GM23338 (cell line): ENCODE measurements around the gene ARHGAP12. TPM values are rescaled to one million over a fixed set of nuclear protein-coding genes. Genes with fewer than 3 reads are reported as not detected.

Experiments
- ATAC-seq: fragments of 200-7000 bp; cut with Tn5 transposase; 3 replicates; pipeline ENCODE4 v1.9.1; 2020
- DNase-seq: peaks from one replicate; pipeline ENCODE4 v3.0.0-alpha.2; 2015; ENCODE audit warnings: low spot score
- H2AFZ ChIP-seq: fragments of 200-600 bp; sonication (generic); 2 replicates; pipeline ENCODE4 v1.8.0; 2016; ENCODE audit warnings: antibody characterized with exemption, mild to moderate bottlenecking, moderate library complexity
- H3F3A ChIP-seq: fragments of 200-600 bp; sonication (generic); replicated peaks from 2 replicates; pipeline ENCODE4 v1.8.0; 2017; ENCODE audit warnings: antibody characterized with exemption, mixed run types, low read depth
- H3K27ac ChIP-seq: fragments of 200-600 bp; sonication (generic); 2 replicates; pipeline ENCODE4 v1.6.1; 2016; ENCODE audit warnings: low read depth
- H3K27me3 ChIP-seq: fragments of 200-600 bp; sonication (generic); 2 replicates; pipeline ENCODE4 v1.8.0; 2016; ENCODE audit warnings: mild to moderate bottlenecking, mixed run types, moderate library complexity; ENCODE audit not compliant: insufficient read depth
- H3K36me3 ChIP-seq: fragments of 200-600 bp; sonication (generic); 2 replicates; pipeline ENCODE4 v1.8.0; 2016; ENCODE audit warnings: mild to moderate bottlenecking; ENCODE audit not compliant: insufficient read depth
- H3K4me1 ChIP-seq: fragments of 200-600 bp; sonication (generic); 2 replicates; pipeline ENCODE4 v1.8.0; 2016; ENCODE audit warnings: mild to moderate bottlenecking, moderate library complexity; ENCODE audit not compliant: insufficient read depth
- H3K4me2 ChIP-seq: fragments of 200-600 bp; sonication (generic); 2 replicates; pipeline ENCODE4 v1.7.1; 2017; ENCODE audit warnings: mixed run types
- H3K4me3 ChIP-seq: fragments of 200-600 bp; sonication (generic); 2 replicates; pipeline ENCODE4 v1.6.1; 2016; ENCODE audit warnings: mixed run types
- H3K79me2 ChIP-seq: fragments of 200-600 bp; sonication (generic); replicated peaks from 2 replicates; pipeline ENCODE4 v1.8.0; 2017; ENCODE audit warnings: mild to moderate bottlenecking; ENCODE audit not compliant: insufficient read depth
- H3K9me2 ChIP-seq: fragments of 200-600 bp; sonication (generic); 2 replicates; pipeline ENCODE4 v1.8.0; 2017; ENCODE audit not compliant: insufficient read depth
- H4K20me1 ChIP-seq: fragments of 200-600 bp; sonication (generic); replicated peaks from 2 replicates; pipeline ENCODE4 v1.8.0; 2017; ENCODE audit warnings: mild to moderate bottlenecking; ENCODE audit not compliant: insufficient read depth
- H3K27ac Mint-ChIP-seq: 2 replicates; pipeline ENCODE4 v1.8.0; 2020; ENCODE audit warnings: inconsistent platforms, mild to moderate bottlenecking, moderate library complexity, mixed read lengths
- H3K27me3 Mint-ChIP-seq: 3 replicates; pipeline ENCODE4 v1.8.0; 2022; ENCODE audit warnings: low read depth, mild to moderate bottlenecking, moderate library complexity, mixed read lengths, inconsistent platforms; ENCODE audit not compliant: insufficient read depth, poor library complexity
- H3K36me3 Mint-ChIP-seq: 3 replicates; pipeline ENCODE4 v1.8.0; 2021; ENCODE audit warnings: low read depth, mild to moderate bottlenecking, inconsistent platforms, moderate library complexity, mixed read lengths
- H3K4me1 Mint-ChIP-seq: 3 replicates; pipeline ENCODE4 v1.8.0; 2020; ENCODE audit warnings: mild to moderate bottlenecking, inconsistent platforms, mixed read lengths
- H3K4me3 Mint-ChIP-seq: 3 replicates; pipeline ENCODE4 v1.8.0; 2021; ENCODE audit warnings: moderate library complexity, mild to moderate bottlenecking, inconsistent platforms, mixed read lengths
- H3K9me3 Mint-ChIP-seq: 3 replicates; pipeline ENCODE4 v1.8.0; 2020; ENCODE audit warnings: moderate library complexity, mild to moderate bottlenecking, inconsistent platforms, mixed read lengths
- CREB1 ChIP-seq: fragments of 250-450 bp; sonication (Bioruptor Pico); IDR thresholded peaks from 2 replicates; pipeline ENCODE4 v1.5.0; 2020; ENCODE audit warnings: low read depth, mild to moderate bottlenecking, moderate library complexity
- CTCF ChIP-seq, 2 experiments: fragments of 200-600 bp in 1 of 2; sonication (generic) in 1 of 2; conservative IDR thresholded peaks; 2 replicates each; pipeline versions ENCODE4 v1.5.1 to v1.6.1; 2016 to 2017; ENCODE audit warnings: antibody characterized with exemption in 2 of 2, low read depth in 2 of 2, mild to moderate bottlenecking in 2 of 2, moderate library complexity in 1 of 2
- ETS1 ChIP-seq: IDR thresholded peaks from 2 replicates; pipeline ENCODE4 v1.6.1; 2016; ENCODE audit warnings: antibody characterized with exemption
- EZH2 ChIP-seq: fragments of 200-600 bp; sonication (generic); IDR thresholded peaks from one replicate; pipeline ENCODE4 v1.8.0; 2017; ENCODE audit warnings: antibody characterized with exemption, mild to moderate bottlenecking, low read depth; ENCODE audit not compliant: unreplicated experiment
- EZH2phosphoT487 ChIP-seq: fragments of 200-600 bp; sonication (generic); IDR thresholded peaks from one replicate; pipeline ENCODE4 v1.8.1; 2018; ENCODE audit warnings: antibody characterized with exemption; ENCODE audit not compliant: unreplicated experiment
- JUNB ChIP-seq: IDR thresholded peaks from one replicate; pipeline ENCODE4 v1.6.1; 2016; ENCODE audit warnings: antibody characterized with exemption; ENCODE audit not compliant: unreplicated experiment
- NANOG ChIP-seq: IDR thresholded peaks from 2 replicates; pipeline ENCODE4 v1.6.1; 2016; ENCODE audit warnings: antibody characterized with exemption, borderline replicate concordance
- POLR2AphosphoS5 ChIP-seq: IDR thresholded peaks from 2 replicates; pipeline ENCODE4 v1.6.1; 2016; ENCODE audit warnings: antibody characterized with exemption, low read depth
- REST ChIP-seq: IDR thresholded peaks from one replicate; pipeline ENCODE4 v1.6.1; 2018; ENCODE audit warnings: antibody characterized with exemption; ENCODE audit not compliant: unreplicated experiment
- STAT1 ChIP-seq: IDR thresholded peaks from one replicate; pipeline ENCODE4 v1.6.1; 2016; ENCODE audit warnings: antibody characterized with exemption; ENCODE audit not compliant: unreplicated experiment
- ZNF114 ChIP-seq: fragments of 250-450 bp; sonication (Bioruptor Pico); IDR thresholded peaks from 2 replicates; pipeline ENCODE4 v1.5.0; 2020; ENCODE audit warnings: mild to moderate bottlenecking, moderate library complexity
- ZNF331 ChIP-seq: fragments of 250-450 bp; sonication (Bioruptor Pico); IDR thresholded peaks from 2 replicates; pipeline ENCODE4 v1.5.0; 2020; ENCODE audit warnings: low read depth, mild to moderate bottlenecking, moderate library complexity
- ZNF462 ChIP-seq: fragments of 250-450 bp; sonication (Bioruptor Pico); IDR thresholded peaks from 2 replicates; pipeline ENCODE4 v1.5.0; 2020; ENCODE audit warnings: mild to moderate bottlenecking, moderate library complexity
- polyA plus RNA-seq: library from polyadenylated mRNA; unstranded; fragments of >200 nt; fragmentation: Nextera tagmentation; extraction: Ambion mirVana; gene quantifications from 2 replicates; pipeline ENCODE4 v1.2.1, GENCODE V29; 2016
- total RNA-seq: library from RNA; depleted of rRNA; stranded (reverse); fragments of >200 nt; shearing (Covaris generic); gene quantifications from 2 replicates; pipeline ENCODE4 v1.2.3, GENCODE V29; 2014

The ARHGAP12 gene
- total and polyA plus RNA-seq, 2 experiments from 2014 or later = 27.5 to 50.7 TPM

GRCh38 chr10:31936086-31936485, 7.5 kb upstream of the ARHGAP12 start:
- H3K27ac Mint-ChIP-seq = no peak overlapping the region
- Histone ChIP-seq H3K27ac (no peak overlapping the region), H3K79me2 (peaks cover 5% of the 10 kb centered on the region), H3F3A (no peaks in the 10 kb centered on the region), H3K4me2 (no peak overlapping the region), H3K4me3 (no peak overlapping the region), H4K20me1 (no peaks in the 10 kb centered on the region), H3K36me3 (no peaks in the 10 kb centered on the region), H3K4me1 (0 out of 2 replicates have a peak, but pooled peaks cover 7% of the 10 kb centered on the region), H2AFZ (no peak overlapping the region), H3K9me2 (no peaks in the 10 kb centered on the region), H3K27me3 (no peaks in the 10 kb centered on the region)
- DNase-seq (no peak), ATAC-seq (no peak)
- peaks cover 7% of the 10 kb centered on the region for H3K4me1 Mint-ChIP-seq
- TF ChIP-seq CREB1 (CRISPR knock-in tag) (no peak), ZNF331 (CRISPR knock-in tag) (no peak), CTCF (conservative IDR thresholded peaks at IDR 0.05; ENCODE audit: low read depth in 2 of 2) (no peak), STAT1 (no peak), JUNB (no peak), ETS1 (no peak), POLR2AphosphoS5 (no peak), EZH2phosphoT487 (no peak), ZNF462 (CRISPR knock-in tag) (no peak), REST (no peak), EZH2 (no peak), ZNF114 (no peak), NANOG (no peak)
- H3K27me3 Mint-ChIP-seq = peaks cover 2% of the 10 kb centered on the region
- H3K4me3 Mint-ChIP-seq = no peak overlapping the region
- no peaks in the 10 kb centered on the region for H3K36me3 Mint-ChIP-seq
- no peaks in the 10 kb centered on the region for H3K9me3 Mint-ChIP-seq
